ENCODE data around the gene IFNGR2. TPM values are rescaled to one million over a fixed set of nuclear protein-coding genes. Genes with fewer than 3 reads are reported as not detected.
"Not testable (repeated sequence)": the region's sequence is repeated elsewhere in the genome, so short reads cannot be mapped to it uniquely, and the experiment has no call there.

Gene IFNGR2
- total and polyA plus RNA-seq, 2 experiments from 2014 or later, result 21.9 to 29.4 TPM

GRCh38 chr21:33363911-33364609, 39.2 kb upstream of the IFNGR2 start:
- H3K4me2 ChIP-seq; H3K4me3 Mint-ChIP-seq; H2AFZ ChIP-seq; H4K20me1 ChIP-seq (replicated peaks; ENCODE audit: insufficient read depth); H3K79me2 ChIP-seq (replicated peaks; ENCODE audit: insufficient read depth); H3F3A ChIP-seq (replicated peaks; ENCODE audit: low read depth); H3K27me3 ChIP-seq (ENCODE audit: insufficient read depth); H3K27ac Mint-ChIP-seq; H3K9me2 ChIP-seq (ENCODE audit: insufficient read depth); ATAC-seq; H3K4me3 ChIP-seq; H3K4me1 ChIP-seq (ENCODE audit: insufficient read depth); H3K27ac ChIP-seq (ENCODE audit: low read depth); DNase-seq (ENCODE audit: low spot score); H3K27me3 Mint-ChIP-seq (ENCODE audit: insufficient read depth, low read depth, poor library complexity): not testable (repeated sequence)
- peaks cover 45% of the 10 kb centered on the region for H3K9me3 Mint-ChIP-seq
- H3K4me1 Mint-ChIP-seq, result peaks cover 15% of the 10 kb centered on the region
- peaks cover 24% of the 10 kb centered on the region for H3K36me3 ChIP-seq (ENCODE audit: insufficient read depth)
- H3K36me3 Mint-ChIP-seq (ENCODE audit: low read depth), result peaks cover 33% of the 10 kb centered on the region

DNA sequence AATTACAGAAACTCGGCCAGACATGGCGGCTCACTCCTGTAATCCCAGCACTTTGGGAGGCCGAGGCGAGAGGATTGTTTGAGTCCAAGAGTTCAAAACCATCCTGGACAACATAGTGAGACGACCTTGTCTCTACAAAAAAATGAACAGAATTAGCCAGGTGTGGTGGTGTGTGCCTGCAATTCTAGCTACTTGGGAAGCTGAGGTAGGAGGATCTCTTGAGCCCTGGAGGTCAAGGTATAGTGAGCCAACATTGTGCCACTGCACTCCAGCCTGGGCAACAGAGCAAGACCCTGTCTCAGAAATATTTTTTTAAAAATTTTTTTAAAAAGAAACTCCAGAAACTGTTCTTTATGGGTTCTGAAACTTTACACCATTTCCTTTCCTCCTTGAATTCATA, 38.4 kb upstream of the IFNGR2 start:
- Histone ChIP-seq H3K4me3 (no peak overlapping the region), H3K4me2 (no peak overlapping the region), H3F3A (replicated peaks; ENCODE audit: low read depth) (no peaks in the 10 kb centered on the region; the same call in 1 of the 2 replicates), H2AFZ (no peak overlapping the region), H3K36me3 (ENCODE audit: insufficient read depth) (peaks cover 25% of the 10 kb centered on the region), H3K79me2 (replicated peaks; ENCODE audit: insufficient read depth) (no peaks in the 10 kb centered on the region), H3K9me2 (ENCODE audit: insufficient read depth) (no peaks in the 10 kb centered on the region), H3K27me3 (ENCODE audit: insufficient read depth) (no peaks in the 10 kb centered on the region), H3K27ac (ENCODE audit: low read depth) (no peak overlapping the region), H4K20me1 (replicated peaks; ENCODE audit: insufficient read depth) (no peaks in the 10 kb centered on the region), H3K4me1 (ENCODE audit: insufficient read depth) (peaks cover 6% of the 10 kb centered on the region; the same call in 1 of the 2 replicates)
- Mint-ChIP-seq H3K36me3 (ENCODE audit: low read depth) (peaks cover 40% of the 10 kb centered on the region), H3K9me3 (peaks cover 53% of the 10 kb centered on the region), H3K27ac (no peak overlapping the region), H3K4me3 (no peak overlapping the region), H3K4me1 (peaks cover 15% of the 10 kb centered on the region), H3K27me3 (ENCODE audit: insufficient read depth, low read depth, poor library complexity) (peaks cover 7% of the 10 kb centered on the region)
- DNase-seq (ENCODE audit: low spot score) (no peak), ATAC-seq (no peak)
- no peak for TF ChIP-seq REST (IDR thresholded peaks at IDR 0.05; ENCODE audit: unreplicated experiment)

DNA sequence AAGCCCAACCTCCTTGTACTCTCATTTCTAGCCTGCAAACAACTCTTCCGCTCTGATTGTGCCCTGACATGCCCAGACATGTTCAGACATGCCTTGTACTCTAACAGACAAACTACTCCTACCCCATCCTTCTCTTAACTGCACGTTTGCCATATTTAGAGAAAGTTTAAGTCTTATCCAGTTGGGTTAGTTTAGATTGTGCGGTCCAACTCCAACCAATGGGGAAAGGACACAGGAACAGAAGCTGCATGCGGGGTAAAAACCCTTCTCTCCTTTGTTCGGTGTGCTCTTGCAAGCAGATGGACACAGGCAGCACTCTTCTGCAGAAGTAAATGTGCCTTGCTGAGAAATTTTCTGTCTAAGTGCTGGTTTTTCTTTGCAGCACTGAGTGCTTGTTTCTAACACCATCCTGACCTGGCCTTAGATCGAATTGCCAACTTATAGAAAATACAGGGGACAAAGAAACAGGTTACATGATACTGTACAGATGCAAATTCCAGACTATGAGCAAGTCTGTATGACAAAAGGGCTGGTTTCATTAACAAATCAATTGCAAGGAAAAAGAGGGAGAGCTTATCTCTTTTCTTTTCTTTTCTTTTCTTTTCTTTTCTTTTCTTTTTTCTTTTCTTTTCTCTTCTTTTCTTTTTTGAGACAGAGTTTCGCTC, 35.8 kb upstream of the IFNGR2 start:
- peaks cover 25% of the 10 kb centered on the region for H3K36me3 ChIP-seq (ENCODE audit: insufficient read depth)
- no peak overlapping the region for H2AFZ ChIP-seq
- peaks cover 4% of the 10 kb centered on the region; the same call in 2 of the 3 replicates for H3K4me1 Mint-ChIP-seq
- DNase-seq (ENCODE audit: low spot score) (no peak), ATAC-seq (no peak)
- H3K27me3 ChIP-seq (ENCODE audit: insufficient read depth), result no peaks in the 10 kb centered on the region
- H3K36me3 Mint-ChIP-seq (ENCODE audit: low read depth), result peaks cover 45% of the 10 kb centered on the region
- peaks cover 11% of the 10 kb centered on the region for H3K27me3 Mint-ChIP-seq (ENCODE audit: insufficient read depth, low read depth, poor library complexity)
- H3K4me3 Mint-ChIP-seq, result no peak overlapping the region
- H3K4me2 ChIP-seq, result no peak overlapping the region
- H3K9me2 ChIP-seq (ENCODE audit: insufficient read depth), result no peaks in the 10 kb centered on the region
- H3K79me2 ChIP-seq (replicated peaks; ENCODE audit: insufficient read depth), result no peaks in the 10 kb centered on the region
- peak overlapping the region; percentile 3; the same call in 1 of the 2 replicates for H3K27ac Mint-ChIP-seq
- H3K4me3 ChIP-seq, result no peak overlapping the region
- H3K27ac ChIP-seq (ENCODE audit: low read depth), result no peak overlapping the region; the same call in none of the 2 replicates
- H3F3A ChIP-seq (replicated peaks; ENCODE audit: low read depth), result no peaks in the 10 kb centered on the region
- H3K4me1 ChIP-seq (ENCODE audit: insufficient read depth), result peaks cover 3% of the 10 kb centered on the region; the same call in 1 of the 2 replicates
- H3K9me3 Mint-ChIP-seq, result peaks cover 71% of the 10 kb centered on the region
- no peaks in the 10 kb centered on the region for H4K20me1 ChIP-seq (replicated peaks; ENCODE audit: insufficient read depth)
- TF ChIP-seq CREB1 (CRISPR knock-in tag; IDR thresholded peaks at IDR 0.05; ENCODE audit: low read depth) (no peak), EZH2 (IDR thresholded peaks at IDR 0.05; ENCODE audit: low read depth, unreplicated experiment) (no peak), JUNB (IDR thresholded peaks at IDR 0.05; ENCODE audit: unreplicated experiment) (no peak), POLR2AphosphoS5 (IDR thresholded peaks at IDR 0.05; ENCODE audit: low read depth) (no peak), STAT1 (IDR thresholded peaks at IDR 0.05; ENCODE audit: unreplicated experiment) (no peak), REST (IDR thresholded peaks at IDR 0.05; ENCODE audit: unreplicated experiment) (no peak), ZNF114 (CRISPR knock-in tag; IDR thresholded peaks at IDR 0.05) (no peak), EZH2phosphoT487 (IDR thresholded peaks at IDR 0.05; ENCODE audit: unreplicated experiment) (no peak)
